IMR-90 (cell line): ENCODE results near the gene GALNT9. TPM values are rescaled to one million over a fixed set of nuclear protein-coding genes. Genes with fewer than 3 reads are reported as not detected.

Experiments used
- ATAC-seq: fragments of 200-7000 bp; cut with Tn5 transposase; 2 replicates; pipeline ENCODE4 v1.9.1; 2020; ENCODE audit warnings: low read depth, mild to moderate bottlenecking, moderate library complexity
- BruUV-seq: library from RNA; stranded (reverse); fragments of 400-500 nt; replicated peaks from 2 replicates; lab custom pipeline; 2021; lab: Mats Ljungman, UMichigan
- CTCF ChIA-PET: fragments of 300-600 bp; formaldehyde crosslinking; extraction: SDS; loops from one replicate; lab custom pipeline; 2021; ENCODE audit warnings: antibody characterized with exemption; lab: Yijun Ruan, JAX
- POLR2A ChIA-PET: fragments of 300-600 bp; sonication (Branson Sonifier 250); formaldehyde crosslinking; loops from one replicate; lab custom pipeline; 2022; ENCODE audit warnings: antibody characterized with exemption; ENCODE audit not compliant: unreplicated experiment; lab: Charles Lee
- DNase-seq: peaks from one replicate; pipeline ENCODE4 v3.0.0; 2013
- H2AFZ ChIP-seq: replicated peaks from 2 replicates; pipeline ENCODE3; 2013; ENCODE audit warnings: low read length, mild to moderate bottlenecking; ENCODE audit not compliant: poor library complexity
- H2AK5ac ChIP-seq: 2 replicates; pipeline ENCODE4 v1.6.1; 2013; ENCODE audit warnings: low read depth, low read length, inconsistent platforms
- H2AK9ac ChIP-seq: replicated peaks from 2 replicates; pipeline ENCODE3; 2013; ENCODE audit warnings: mild to moderate bottlenecking, low read depth, low read length, moderate library complexity; ENCODE audit not compliant: poor library complexity
- H2BK120ac ChIP-seq: 2 replicates; pipeline ENCODE4 v1.6.1; 2013; ENCODE audit warnings: low read depth, low read length, inconsistent platforms
- H2BK15ac ChIP-seq: 3 replicates; pipeline ENCODE4 v1.6.1; 2013; ENCODE audit warnings: low read depth, low read length, inconsistent platforms
- H2BK20ac ChIP-seq: 2 replicates; pipeline ENCODE4 v1.6.1; 2013; ENCODE audit warnings: low read depth, mild to moderate bottlenecking, inconsistent platforms, low read length, moderate library complexity
- H2BK5ac ChIP-seq: 2 replicates; pipeline ENCODE4 v1.6.1; 2013; ENCODE audit warnings: mild to moderate bottlenecking, low read depth, low read length, inconsistent platforms; ENCODE audit not compliant: poor library complexity, severe bottlenecking
- H3K14ac ChIP-seq: replicated peaks from 2 replicates; pipeline ENCODE4 v1.6.1; 2013; ENCODE audit warnings: low read depth, low read length, inconsistent platforms
- H3K18ac ChIP-seq: 2 replicates; pipeline ENCODE4 v1.6.1; 2013; ENCODE audit warnings: low read depth, low read length, control low read depth
- H3K23ac ChIP-seq: 2 replicates; pipeline ENCODE4 v1.6.1; 2013; ENCODE audit warnings: low read depth, low read length, inconsistent platforms
- H3K27ac ChIP-seq: 2 replicates; pipeline ENCODE4 v1.5.1; 2013; ENCODE audit warnings: mild to moderate bottlenecking, control low read depth, low read length; ENCODE audit not compliant: insufficient read depth
- H3K27me3 ChIP-seq: 2 replicates; pipeline ENCODE4 v1.6.1; 2013; ENCODE audit warnings: low read length; ENCODE audit not compliant: control insufficient read depth, insufficient read depth
- H3K36me3 ChIP-seq: 2 replicates; pipeline ENCODE4 v1.6.1; 2013; ENCODE audit warnings: low read length, mixed read lengths; ENCODE audit not compliant: control insufficient read depth, insufficient read depth
- H3K4ac ChIP-seq: 2 replicates; pipeline ENCODE4 v1.6.1; 2013; ENCODE audit warnings: low read depth, low read length, inconsistent platforms
- H3K4me1 ChIP-seq: 2 replicates; pipeline ENCODE4 v1.6.1; 2013; ENCODE audit warnings: low read length, mixed read lengths; ENCODE audit not compliant: control insufficient read depth, insufficient read depth
- H3K4me2 ChIP-seq: 2 replicates; pipeline ENCODE4 v1.6.1; 2013; ENCODE audit warnings: low read depth, mild to moderate bottlenecking, control low read depth, low read length, moderate library complexity
- H3K4me3 ChIP-seq: 2 replicates; pipeline ENCODE4 v1.5.1; 2013; ENCODE audit warnings: low read depth, mild to moderate bottlenecking, control low read depth, low read length, moderate library complexity; ENCODE audit not compliant: insufficient read depth
- H3K56ac ChIP-seq: 2 replicates; pipeline ENCODE4 v1.6.1; 2013; ENCODE audit warnings: low read length, inconsistent platforms; ENCODE audit not compliant: insufficient read depth; ENCODE audit errors: extremely low read depth
- H3K79me1 ChIP-seq, 2 experiments: 2 replicates each; pipeline ENCODE4 v1.6.1; 2013; ENCODE audit warnings: low read length in 2 of 2, inconsistent platforms in 1 of 2, low read depth in 1 of 2
- H3K9ac ChIP-seq: 2 replicates; pipeline ENCODE4 v1.6.1; 2013; ENCODE audit warnings: low read depth, low read length, control low read depth
- H3K9me1 ChIP-seq: 2 replicates; pipeline ENCODE4 v1.6.1; 2013; ENCODE audit warnings: low read length, inconsistent platforms; ENCODE audit not compliant: insufficient read depth
- H3K9me3 ChIP-seq: 2 replicates; pipeline ENCODE4 v1.6.1; 2013; ENCODE audit warnings: low read length; ENCODE audit not compliant: control insufficient read depth, insufficient read depth
- H4K20me1 ChIP-seq: 2 replicates; pipeline ENCODE4 v1.6.1; 2013; ENCODE audit warnings: low read length, inconsistent platforms; ENCODE audit not compliant: insufficient read depth
- H4K5ac ChIP-seq: 2 replicates; pipeline ENCODE4 v1.6.1; 2013; ENCODE audit warnings: mild to moderate bottlenecking, low read depth, low read length, control low read depth
- H4K8ac ChIP-seq, 2 experiments: 2 replicates each; pipeline ENCODE4 v1.6.1; 2013; ENCODE audit warnings: low read depth in 2 of 2, low read length in 2 of 2, control low read depth in 1 of 2, inconsistent platforms in 1 of 2
- H4K91ac ChIP-seq: 2 replicates; pipeline ENCODE4 v1.6.1; 2013; ENCODE audit warnings: low read depth, low read length, inconsistent platforms; ENCODE audit not compliant: insufficient read depth
- POLR2A ChIP-seq: IDR thresholded peaks from 2 replicates; pipeline ENCODE4 v1.6.1; 2012; ENCODE audit warnings: mild to moderate bottlenecking, low read depth, low read length
- WGBS, 2 experiments: methylation state at CpG; one replicate each; pipeline versions ENCODE4 v1.1.5 to v1.1.7; 2013; ENCODE audit warnings: missing lambda C conversion rate in 2 of 2; ENCODE audit not compliant: insufficient read length in 1 of 2; ENCODE audit errors: extremely low coverage in 2 of 2; 5-methylcytosine and 5-hydroxymethylcytosine counted together
- dilution Hi-C: fragments of 300-500 bp; cut with HindIII; formaldehyde crosslinking; loops from one replicate; pipeline ENCODE4 v1.14.3; 2018; ENCODE audit warnings: low sequenced_read_pairs; ENCODE audit not compliant: unreplicated experiment
- in situ Hi-C: fragments of 300-500 bp; cut with MboI; formaldehyde crosslinking; loops from 3 replicates; pipeline ENCODE4 v1.14.3; 2019; ENCODE audit warnings: low sequenced_read_pairs, inconsistent platforms, mixed read lengths
- intact Hi-C: fragments of 100-400 bp; cut with micrococcal nuclease; formaldehyde crosslinking; loops from 2 replicates; pipeline ENCODE4 v1.10.0; 2022
- polyA plus RNA-seq, 3 experiments: library from polyadenylated mRNA; depleted of rRNA; stranded (reverse); fragments of >200 nt; gene quantifications; 2 replicates each; pipeline ENCODE4 v1.2.3, GENCODE V29; 2012; ENCODE audit warnings: low replicate concordance in 1 of 3
- total RNA-seq: library from RNA; depleted of rRNA; stranded (reverse); fragments of >200 nt; gene quantifications from 2 replicates; pipeline ENCODE4 v1.2.3, GENCODE V29; 2012

Gene GALNT9
- total and polyA plus RNA-seq, 2 of the 4 experiments (the other 2 are of a cell fraction): under 0.01 to 0.12 TPM

DNA sequence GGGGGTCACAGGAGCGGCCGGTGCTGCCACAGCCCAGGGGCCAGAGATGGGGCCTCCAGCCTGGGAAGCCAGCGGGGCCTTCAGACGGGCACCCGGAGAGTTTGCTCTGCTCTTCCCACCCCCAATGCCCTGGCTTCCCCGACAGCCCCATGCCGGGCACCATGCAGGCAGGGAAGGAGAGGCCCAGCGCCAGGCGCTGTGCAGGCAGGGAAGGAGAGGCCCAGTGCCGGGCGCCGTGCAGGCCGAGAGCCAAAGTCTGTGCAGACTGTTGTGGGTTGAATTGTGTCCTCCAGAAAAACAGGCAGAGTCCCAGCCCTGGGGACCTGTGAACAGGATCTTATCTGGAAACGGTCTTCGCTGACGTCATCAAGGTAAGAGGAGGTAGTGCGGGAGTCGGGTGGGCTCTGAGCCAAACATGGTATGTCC is 34.3 kb downstream of the GALNT9 start:
- intact Hi-C loops: no loop called here
- ChIA-PET CTCF (no interaction called here), POLR2A (no interaction called here)
- Histone ChIP-seq H2BK120ac (no peak overlapping the region), H3K27me3 (no peaks in the 10 kb centered on the region; the same call in 1 of the 2 replicates), H3K9ac (no peak overlapping the region), H3K4me3 (no peak overlapping the region), H4K5ac (no peak overlapping the region), H3K18ac (no peak overlapping the region), H3K4me1 (no peaks in the 10 kb centered on the region), H2BK5ac (no peak overlapping the region), H4K8ac (no peak overlapping the region), H2AFZ (no peak overlapping the region), H3K23ac (no peak overlapping the region), H2BK20ac (no peak overlapping the region), H3K9me3 (peaks cover 22% of the 10 kb centered on the region; the same call in 1 of the 2 replicates), H3K9me1 (no peaks in the 10 kb centered on the region), H3K79me1 (no peaks in the 10 kb centered on the region), H3K14ac (no peak overlapping the region), H3K4me2 (no peak overlapping the region), H3K56ac (no peak overlapping the region), H4K20me1 (no peaks in the 10 kb centered on the region), H3K36me3 (no peaks in the 10 kb centered on the region), H4K91ac (no peak overlapping the region), H3K4ac (no peak overlapping the region), H2AK5ac (no peak overlapping the region), H2AK9ac (no peak overlapping the region), H3K27ac (no peak overlapping the region), H2BK15ac (no peak overlapping the region)
- TF ChIP-seq POLR2A: no peak
- DNase-seq (no peak), ATAC-seq (no peak)
- dilution Hi-C loops: no loop called here
- WGBS, 2 experiments: 93% methylated on average over 10 of the region's 18 CpGs; no CpG with 5 or more reads in 1 of the 2 experiments
- no TSS peak for BruUV-seq
- in situ Hi-C loops: no loop called here
